Retina (tissue), 1 donor: ENCODE results near the gene SLC16A13.

Experiments
- DNase-seq: peaks from one replicate; pipeline ENCODE4 v3.0.0-alpha.2; 2016

The SLC16A13 gene

GRCh38 chr17:7014261-7014994 lies 21.4 kb upstream of the SLC16A13 start:
- DNase-seq = peak; percentile 94

- no peak for DNase-seq
Observed at GRCh38 chr17:7014995-7015958, 20.5 kb upstream of the SLC16A13 start.

- no peak for DNase-seq
Observed at GRCh38 chr17:7016418-7016817, 19.4 kb upstream of the SLC16A13 start.

GRCh38 chr17:7016886-7017826 lies 18.7 kb upstream of the SLC16A13 start:
- no peak for DNase-seq

- DNase-seq = no peak
Observed at GRCh38 chr17:7017827-7018200, 18.0 kb upstream of the SLC16A13 start.

- no peak for DNase-seq
Observed at GRCh38 chr17:7018331-7018964, 17.4 kb upstream of the SLC16A13 start.

- DNase-seq = no peak
Observed at GRCh38 chr17:7019367-7019766, 16.4 kb upstream of the SLC16A13 start.

- no peak for DNase-seq
Observed at GRCh38 chr17:7019839-7020519, 15.8 kb upstream of the SLC16A13 start.

- DNase-seq = no peak
Observed at GRCh38 chr17:7020894-7021664, 14.7 kb upstream of the SLC16A13 start.

- peak; percentile 89 for DNase-seq
Observed at GRCh38 chr17:7021993-7022778, 13.6 kb upstream of the SLC16A13 start.

- DNase-seq = no peak
Observed at GRCh38 chr17:7022781-7023571, 12.8 kb upstream of the SLC16A13 start, which contains the start of gene BCL6B. Gene BCL6B, plus strand, starts transcription at chr17:7023050. Its CDS starts 622 bp downstream, at chr17:7023672.

- DNase-seq = peak; percentile 78
Observed at GRCh38 chr17:7023576-7024401, 12.0 kb upstream of the SLC16A13 start.

GRCh38 chr17:7024402-7024785 lies 11.4 kb upstream of the SLC16A13 start:
- DNase-seq = no peak

GRCh38 chr17:7025245-7025644 lies 10.6 kb upstream of the SLC16A13 start:
- DNase-seq = no peak

- no peak for DNase-seq
Observed at GRCh38 chr17:7026471-7027115, 9.2 kb upstream of the SLC16A13 start.

- DNase-seq = no peak
Observed at GRCh38 chr17:7027335-7027734, 8.5 kb upstream of the SLC16A13 start.

- DNase-seq = no peak
Observed at GRCh38 chr17:7029096-7029495, 6.7 kb upstream of the SLC16A13 start.

- DNase-seq = no peak
Observed at GRCh38 chr17:7029659-7030058, 6.2 kb upstream of the SLC16A13 start.
